Measurements from ENCODE around the gene MYNN.

DNA sequence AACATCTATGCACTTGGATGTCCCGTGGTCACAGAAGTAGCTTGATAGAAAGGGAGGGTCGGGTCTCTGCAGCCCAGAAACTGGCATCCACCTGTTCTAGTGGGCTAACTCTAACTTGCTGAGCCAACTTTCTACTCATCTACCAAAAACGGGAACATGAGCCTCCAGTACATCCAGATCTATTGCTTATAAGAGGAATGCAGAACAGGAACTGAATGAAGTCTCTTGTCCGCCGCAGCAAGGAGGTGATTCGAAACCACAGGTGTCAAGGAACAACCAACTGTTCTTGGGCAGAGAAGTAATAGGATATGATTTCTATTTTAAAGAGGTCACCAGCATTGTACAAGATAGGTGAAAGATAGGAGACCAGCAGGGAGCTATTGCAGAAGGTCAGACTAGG, 26.3 kb upstream of the MYNN start:
- TF ChIP-seq ZNF121 (tag by site-specific recombination; IDR thresholded peaks at IDR 0.05) = no peak
- TF ChIP-seq ZNF473 (tag by site-specific recombination; IDR thresholded peaks at IDR 0.05) = no peak
- TF ChIP-seq, protein P1, sequence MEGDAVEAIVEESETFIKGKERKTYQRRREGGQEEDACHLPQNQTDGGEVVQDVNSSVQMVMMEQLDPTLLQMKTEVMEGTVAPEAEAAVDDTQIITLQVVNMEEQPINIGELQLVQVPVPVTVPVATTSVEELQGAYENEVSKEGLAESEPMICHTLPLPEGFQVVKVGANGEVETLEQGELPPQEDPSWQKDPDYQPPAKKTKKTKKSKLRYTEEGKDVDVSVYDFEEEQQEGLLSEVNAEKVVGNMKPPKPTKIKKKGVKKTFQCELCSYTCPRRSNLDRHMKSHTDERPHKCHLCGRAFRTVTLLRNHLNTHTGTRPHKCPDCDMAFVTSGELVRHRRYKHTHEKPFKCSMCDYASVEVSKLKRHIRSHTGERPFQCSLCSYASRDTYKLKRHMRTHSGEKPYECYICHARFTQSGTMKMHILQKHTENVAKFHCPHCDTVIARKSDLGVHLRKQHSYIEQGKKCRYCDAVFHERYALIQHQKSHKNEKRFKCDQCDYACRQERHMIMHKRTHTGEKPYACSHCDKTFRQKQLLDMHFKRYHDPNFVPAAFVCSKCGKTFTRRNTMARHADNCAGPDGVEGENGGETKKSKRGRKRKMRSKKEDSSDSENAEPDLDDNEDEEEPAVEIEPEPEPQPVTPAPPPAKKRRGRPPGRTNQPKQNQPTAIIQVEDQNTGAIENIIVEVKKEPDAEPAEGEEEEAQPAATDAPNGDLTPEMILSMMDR (tag by site-specific recombination; IDR thresholded peaks at IDR 0.05) = no peak
- no peak for TF ChIP-seq ZNF501 (tag by site-specific recombination; IDR thresholded peaks at IDR 0.05)
